Transverse colon (tissue), 4 donors: ENCODE measurements around the gene CHCHD10. TPM values are rescaled to one million over a fixed set of nuclear protein-coding genes. Genes with fewer than 3 reads are reported as not detected.
"Not testable (repeated sequence)": the region's sequence is repeated elsewhere in the genome, so short reads cannot be mapped to it uniquely, and the experiment has no call there.

Source experiments
- DNase-seq: peaks from one replicate; pipeline ENCODE4 v3.0.0-alpha.2; 2019
- H3K27ac ChIP-seq, 4 donors: fragments of 200-600 bp; sonication (generic); 2 replicates each; pipeline ENCODE4 v1.5.1; 2016 to 2018; ENCODE audit warnings: inconsistent platforms in 4 of 4
- H3K27me3 ChIP-seq: fragments of 200-600 bp; sonication (generic); 2 replicates; pipeline ENCODE4 v1.5.1; 2017; ENCODE audit warnings: inconsistent platforms
- H3K36me3 ChIP-seq, 4 donors: fragments of 200-600 bp; sonication (generic); 2 replicates each; pipeline ENCODE4 v1.5.1; 2017 to 2019; ENCODE audit warnings: inconsistent platforms in 4 of 4
- H3K4me1 ChIP-seq, 4 donors: fragments of 200-600 bp; sonication (generic); 2 replicates each; pipeline ENCODE4 v1.5.1; 2017 to 2020; ENCODE audit warnings: inconsistent platforms in 4 of 4
- H3K4me3 ChIP-seq, 4 donors: fragments of 200-600 bp; sonication (generic); 1 replicate in 1 of 4; 2 replicates in 3 of 4; pipeline versions ENCODE4 v1.5.1 to v1.6.1; 2017 to 2019; ENCODE audit warnings: inconsistent platforms in 4 of 4
- H3K9me3 ChIP-seq, 2 donors: fragments of 200-600 bp; sonication (generic); 2 replicates each; pipeline ENCODE4 v1.5.1; 2017 to 2019; ENCODE audit warnings: inconsistent platforms in 2 of 2
- EP300 ChIP-seq: sonication (generic); formaldehyde crosslinking; IDR thresholded peaks from one replicate; pipeline ENCODE4 v1.6.1; 2017; ENCODE audit warnings: antibody characterized with exemption, low read depth
- POLR2A ChIP-seq: fragments of 450-650 bp; IDR thresholded peaks from one replicate; pipeline ENCODE4 v1.6.1; 2016; ENCODE audit warnings: antibody characterized with exemption, mild to moderate bottlenecking, moderate library complexity
- POLR2AphosphoS5 ChIP-seq, 3 donors: sonication (generic); formaldehyde crosslinking; IDR thresholded peaks; one replicate each; pipeline ENCODE4 v1.6.1; 2016; ENCODE audit warnings: antibody characterized with exemption in 3 of 3
- WGBS, 2 donors: methylation state at CpG; one replicate each; pipeline ENCODE4 v1.1.5; 2018; ENCODE audit warnings: low coverage in 1 of 2; 5-methylcytosine and 5-hydroxymethylcytosine counted together
- in situ Hi-C, 4 donors: fragments of 200-750 bp; cut with MboI; loops; one replicate each; pipeline versions ENCODE4 v1.15.0 to v1.15.1; 2017; ENCODE audit warnings: low sequenced_read_pairs in 3 of 4, low pct_ligation_motif_present in 1 of 4, low pct_unique_long_range_greater_than_20kb in 1 of 4
- intact Hi-C: fragments of 100-400 bp; cut with DNase I; formaldehyde crosslinking; loops from one replicate; pipeline ENCODE4 v1.15.1; 2023; ENCODE audit warnings: low total_unique reads
- total RNA-seq, 4 donors: library from RNA; depleted of rRNA; stranded (reverse); fragments of >200 nt; gene quantifications; one replicate each; pipeline ENCODE4 v1.1.0, GENCODE V29; 2016
- TF ChIP-seq, protein P1 (sequence below), 5 experiments: fragments of 200-600 bp in 3 of 5; fragments of 450-650 bp in 2 of 5; sonication (generic) in 3 of 5; IDR thresholded peaks; 1 replicate in 2 of 5; 2 replicates in 3 of 5; pipeline ENCODE4 v1.5.1; 2016 to 2017; ENCODE audit warnings: antibody characterized with exemption in 5 of 5, inconsistent platforms in 3 of 5, mild to moderate bottlenecking in 2 of 5, moderate library complexity in 1 of 5

The CHCHD10 gene
- total RNA-seq, 4 donors from 2014 or later = 15.3 to 80.1 (median 50.8) TPM

DNA sequence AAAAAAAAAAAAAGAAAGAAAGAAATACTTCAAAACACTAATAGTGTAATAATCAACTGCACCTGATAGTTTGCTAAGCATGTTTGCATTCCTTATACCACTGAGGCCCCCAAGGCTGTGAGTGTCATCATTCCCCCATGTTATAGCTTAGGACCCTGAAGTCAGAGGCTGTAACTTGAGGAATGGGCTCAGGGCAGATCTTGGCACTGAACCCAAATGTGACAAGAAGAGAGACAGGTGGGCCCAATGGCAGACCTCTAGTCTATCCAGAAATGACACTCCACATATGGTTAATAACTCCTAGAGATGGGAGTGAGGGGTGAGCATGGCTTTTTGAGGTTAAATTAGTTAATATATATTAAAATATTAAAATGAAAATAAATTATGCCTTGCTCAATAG, 30.1 kb downstream of the CHCHD10 start:
- no peaks in the 10 kb centered on the region for H3K36me3 ChIP-seq
- TF ChIP-seq POLR2AphosphoS5 (IDR thresholded peaks at IDR 0.05) = no peak
- TF ChIP-seq, protein P1, sequence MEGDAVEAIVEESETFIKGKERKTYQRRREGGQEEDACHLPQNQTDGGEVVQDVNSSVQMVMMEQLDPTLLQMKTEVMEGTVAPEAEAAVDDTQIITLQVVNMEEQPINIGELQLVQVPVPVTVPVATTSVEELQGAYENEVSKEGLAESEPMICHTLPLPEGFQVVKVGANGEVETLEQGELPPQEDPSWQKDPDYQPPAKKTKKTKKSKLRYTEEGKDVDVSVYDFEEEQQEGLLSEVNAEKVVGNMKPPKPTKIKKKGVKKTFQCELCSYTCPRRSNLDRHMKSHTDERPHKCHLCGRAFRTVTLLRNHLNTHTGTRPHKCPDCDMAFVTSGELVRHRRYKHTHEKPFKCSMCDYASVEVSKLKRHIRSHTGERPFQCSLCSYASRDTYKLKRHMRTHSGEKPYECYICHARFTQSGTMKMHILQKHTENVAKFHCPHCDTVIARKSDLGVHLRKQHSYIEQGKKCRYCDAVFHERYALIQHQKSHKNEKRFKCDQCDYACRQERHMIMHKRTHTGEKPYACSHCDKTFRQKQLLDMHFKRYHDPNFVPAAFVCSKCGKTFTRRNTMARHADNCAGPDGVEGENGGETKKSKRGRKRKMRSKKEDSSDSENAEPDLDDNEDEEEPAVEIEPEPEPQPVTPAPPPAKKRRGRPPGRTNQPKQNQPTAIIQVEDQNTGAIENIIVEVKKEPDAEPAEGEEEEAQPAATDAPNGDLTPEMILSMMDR (IDR thresholded peaks at IDR 0.05) = no peak
- intact Hi-C loops (no loop called here), in situ Hi-C loops (no loop called here)
- no peaks in the 10 kb centered on the region for H3K9me3 ChIP-seq
- no peak overlapping the region for H3K4me3 ChIP-seq
- no peaks in the 10 kb centered on the region for H3K27me3 ChIP-seq
- no peaks in the 10 kb centered on the region for H3K4me1 ChIP-seq
- no peak for DNase-seq
- H3K27ac ChIP-seq = no peak overlapping the region

DNA sequence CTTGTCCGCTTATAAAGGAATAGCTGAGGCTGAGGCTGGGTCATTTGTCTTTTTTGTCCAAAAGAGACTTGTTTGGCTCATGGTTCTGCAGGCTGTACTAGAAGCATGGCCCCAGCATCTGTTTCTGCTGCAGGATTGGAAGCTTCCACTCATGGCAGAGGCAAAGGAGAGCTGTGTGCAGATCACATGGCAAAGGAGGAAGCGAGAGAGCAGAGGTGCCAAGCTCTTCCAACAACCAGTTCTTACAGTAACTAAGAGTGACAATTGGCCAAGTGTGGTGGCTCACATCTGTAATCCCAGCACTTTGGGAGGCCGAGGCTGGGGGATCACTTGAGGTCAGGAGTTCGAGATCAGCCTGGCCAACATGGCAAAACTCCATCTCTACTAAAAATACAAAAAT, 39.7 kb downstream of the CHCHD10 start:
- DNase-seq, H3K4me1 ChIP-seq, in situ Hi-C loops, H3K9me3 ChIP-seq, H3K4me3 ChIP-seq, H3K27ac ChIP-seq, intact Hi-C loops, H3K36me3 ChIP-seq, H3K27me3 ChIP-seq: not testable (repeated sequence)
- 80% methylated on average over 4 of the region's 4 CpGs; no CpG with 5 or more reads in 1 of the 2 donors for WGBS, 2 donors

DNA sequence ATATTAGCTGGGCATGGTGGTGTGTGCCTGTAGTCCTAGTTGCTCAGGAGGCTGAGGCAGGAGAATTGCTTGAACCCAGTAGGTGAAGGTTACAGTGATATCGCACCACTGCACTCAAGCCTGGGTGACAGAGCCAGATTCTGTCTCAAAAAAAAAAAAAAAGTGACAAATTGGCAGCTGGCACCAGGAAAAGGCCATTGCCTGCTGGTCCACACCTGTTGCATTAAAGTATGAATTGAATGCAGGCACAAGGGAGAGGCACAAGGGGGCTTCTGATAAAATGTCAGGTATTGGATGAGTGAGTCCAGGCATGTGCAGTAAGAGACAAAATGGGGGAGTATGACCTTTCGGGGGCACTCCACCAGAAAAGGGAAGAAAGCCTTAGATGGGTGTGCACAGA, 45.0 kb downstream of the CHCHD10 start:
- Histone ChIP-seq H3K4me3 (no peak overlapping the region), H3K27me3 (no peaks in the 10 kb centered on the region), H3K9me3 (no peaks in the 10 kb centered on the region), H3K4me1 (no peaks in the 10 kb centered on the region), H3K36me3 (no peaks in the 10 kb centered on the region), H3K27ac (no peak overlapping the region)
- in situ Hi-C loops (no loop called here), intact Hi-C loops (no loop called here)
- no peak for DNase-seq
- no peak for TF ChIP-seq POLR2AphosphoS5 (IDR thresholded peaks at IDR 0.05)
- TF ChIP-seq, protein P1 (IDR thresholded peaks at IDR 0.05) = no peak
- TF ChIP-seq EP300 = no peak
- no peak for TF ChIP-seq POLR2A
- 70% methylated on average over 2 of the region's 2 CpGs; no CpG with 5 or more reads in 1 of the 2 donors for WGBS, 2 donors

DNA sequence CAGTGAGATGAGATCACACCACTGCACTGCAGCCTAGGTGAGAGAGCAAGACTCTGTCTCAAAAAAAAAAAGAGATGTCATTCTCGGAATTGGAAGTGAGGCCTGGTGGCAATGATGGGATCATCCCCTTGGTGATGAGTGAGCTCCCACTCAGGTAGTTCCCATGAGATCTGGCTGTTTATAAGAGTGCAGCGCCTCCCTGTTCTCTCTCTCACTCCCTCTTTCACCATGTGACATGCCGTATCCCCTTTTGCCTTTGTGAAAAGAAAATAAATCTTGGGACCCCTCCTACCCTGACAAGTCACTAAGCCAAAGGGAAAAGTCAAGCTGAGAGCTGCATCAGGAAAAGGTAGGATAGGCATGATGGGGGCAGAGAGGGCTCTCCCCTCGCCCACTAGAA, 45.6 kb downstream of the CHCHD10 start:
- no peaks in the 10 kb centered on the region for H3K36me3 ChIP-seq
- H3K27me3 ChIP-seq = no peaks in the 10 kb centered on the region
- TF ChIP-seq POLR2AphosphoS5 (IDR thresholded peaks at IDR 0.05) (no peak), EP300 (no peak), POLR2A (no peak)
- TF ChIP-seq, protein P1 (IDR thresholded peaks at IDR 0.05) = no peak
- H3K4me1 ChIP-seq = peaks cover 0 to 4% (median 4%) of the 10 kb centered on the region in 4 donors
- WGBS, 2 donors = 78% methylated on average over 4 of the region's 4 CpGs; no CpG with 5 or more reads in 1 of the 2 donors
- H3K9me3 ChIP-seq = no peaks in the 10 kb centered on the region
- intact Hi-C loops (no loop called here), in situ Hi-C loops (no loop called here)
- no peak for DNase-seq
- H3K27ac ChIP-seq = no peak overlapping the region
- no peak overlapping the region for H3K4me3 ChIP-seq

DNA sequence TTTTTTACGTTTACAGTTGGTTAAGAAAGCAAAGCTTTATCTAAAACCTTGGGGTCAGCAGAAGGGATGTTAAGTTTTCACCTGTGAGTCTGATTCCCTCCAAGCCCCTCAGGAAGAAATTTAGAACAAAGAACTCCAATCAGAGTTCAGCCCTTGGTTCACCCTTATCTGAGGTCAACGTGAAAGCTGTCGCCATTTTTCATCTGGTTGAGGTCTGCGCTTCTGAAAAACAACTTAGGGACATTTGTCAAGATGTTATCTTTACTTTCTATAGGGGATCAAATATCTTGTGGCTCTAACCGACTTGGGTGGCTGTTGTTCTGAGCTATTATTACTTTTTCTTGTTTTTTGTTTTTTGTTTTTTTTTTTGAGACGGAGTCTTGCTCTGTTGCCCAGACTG, 46.9 kb downstream of the CHCHD10 start:
- TF ChIP-seq EP300 = no peak
- in situ Hi-C loops (no loop called here), intact Hi-C loops (no loop called here)
- Histone ChIP-seq H3K27me3 (no peaks in the 10 kb centered on the region), H3K4me3 (no peak overlapping the region), H3K27ac (no peak overlapping the region), H3K36me3 (no peaks in the 10 kb centered on the region), H3K4me1 (peaks cover 5 to 13% (median 11%) of the 10 kb centered on the region in 4 donors), H3K9me3 (no peaks in the 10 kb centered on the region)
- 83% methylated on average over 6 of the region's 6 CpGs for WGBS, 2 donors
- no peak for DNase-seq
